DND-41 (cell line): ENCODE data around the gene NPHP4.

Experiments
- ATAC-seq: fragments of 200-7000 bp; cut with Tn5 transposase; 3 replicates; pipeline ENCODE4 v1.9.1; 2021; ENCODE audit warnings: low read depth; ENCODE audit not compliant: insufficient read depth
- DNase-seq: peaks from one replicate; pipeline ENCODE4 v3.0.0-alpha.2; 2020
- H2AFZ ChIP-seq: 2 replicates; pipeline ENCODE4 v1.6.0; 2012; ENCODE audit warnings: low read depth, low read length
- H3K27ac ChIP-seq: 2 replicates; pipeline ENCODE4 v1.5.1; 2012; ENCODE audit warnings: low read length, inconsistent platforms
- H3K27me3 ChIP-seq: fragments of 200-600 bp; sonication (generic); 2 replicates; pipeline ENCODE4 v1.6.0; 2012; ENCODE audit warnings: low read length, mild to moderate bottlenecking, inconsistent platforms; ENCODE audit not compliant: insufficient read depth, poor library complexity
- H3K36me3 ChIP-seq: 2 replicates; pipeline ENCODE4 v1.5.1; 2012; ENCODE audit warnings: low read length, inconsistent platforms; ENCODE audit not compliant: insufficient read depth
- H3K4me1 ChIP-seq: 2 replicates; pipeline ENCODE4 v1.5.1; 2012; ENCODE audit warnings: mild to moderate bottlenecking, low read length; ENCODE audit not compliant: insufficient read depth
- H3K4me2 ChIP-seq: 2 replicates; pipeline ENCODE4 v1.6.0; 2012; ENCODE audit warnings: mild to moderate bottlenecking, moderate library complexity, low read length, inconsistent platforms; ENCODE audit not compliant: insufficient read depth
- H3K4me3 ChIP-seq, 2 experiments: fragments of 200-600 bp in 1 of 2; shearing (Covaris generic) in 1 of 2; 2 replicates each; pipeline ENCODE4 v1.5.1; 2012 to 2016; ENCODE audit warnings: inconsistent platforms in 2 of 2, low read length in 2 of 2, mild to moderate bottlenecking in 2 of 2, low read depth in 1 of 2, moderate library complexity in 1 of 2
- H3K79me2 ChIP-seq: 2 replicates; pipeline ENCODE4 v1.6.0; 2012; ENCODE audit warnings: low read length, inconsistent platforms; ENCODE audit not compliant: insufficient read depth
- H3K9ac ChIP-seq: 2 replicates; pipeline ENCODE4 v1.6.0; 2012; ENCODE audit warnings: low read depth, mild to moderate bottlenecking, inconsistent platforms, low read length, moderate library complexity
- H3K9me3 ChIP-seq: 2 replicates; pipeline ENCODE4 v1.5.1; 2012; ENCODE audit warnings: low read length, moderate library complexity, mild to moderate bottlenecking, inconsistent platforms; ENCODE audit not compliant: insufficient read depth, severe bottlenecking
- H4K20me1 ChIP-seq: 2 replicates; pipeline ENCODE4 v1.6.0; 2012; ENCODE audit warnings: low read length; ENCODE audit not compliant: insufficient read depth
- EZH2 ChIP-seq: IDR thresholded peaks from 3 replicates; pipeline ENCODE4 v1.6.1; 2012; ENCODE audit warnings: borderline replicate concordance, low read depth, mild to moderate bottlenecking, moderate library complexity, low read length, inconsistent platforms; ENCODE audit not compliant: severe bottlenecking
- TF ChIP-seq, protein P1 (sequence below): IDR thresholded peaks from 2 replicates; pipeline ENCODE4 v1.5.1; 2012; ENCODE audit warnings: borderline replicate concordance, low read length, moderate library complexity, mild to moderate bottlenecking; ENCODE audit not compliant: poor library complexity, severe bottlenecking; ENCODE audit errors: extremely low read depth

NPHP4 gene

GRCh38 chr1:6026095-6026809, 34.0 kb upstream of the NPHP4 start:
- no peaks in the 10 kb centered on the region for H3K9me3 ChIP-seq
- peaks cover 36% of the 10 kb centered on the region for H3K79me2 ChIP-seq
- no peaks in the 10 kb centered on the region for H3K27me3 ChIP-seq
- ATAC-seq, result peak; percentile 88
- no peak overlapping the region for H2AFZ ChIP-seq
- peaks cover 23% of the 10 kb centered on the region; the same call in 1 of the 2 replicates for H3K36me3 ChIP-seq
- no peak for TF ChIP-seq EZH2
- TF ChIP-seq, protein P1, sequence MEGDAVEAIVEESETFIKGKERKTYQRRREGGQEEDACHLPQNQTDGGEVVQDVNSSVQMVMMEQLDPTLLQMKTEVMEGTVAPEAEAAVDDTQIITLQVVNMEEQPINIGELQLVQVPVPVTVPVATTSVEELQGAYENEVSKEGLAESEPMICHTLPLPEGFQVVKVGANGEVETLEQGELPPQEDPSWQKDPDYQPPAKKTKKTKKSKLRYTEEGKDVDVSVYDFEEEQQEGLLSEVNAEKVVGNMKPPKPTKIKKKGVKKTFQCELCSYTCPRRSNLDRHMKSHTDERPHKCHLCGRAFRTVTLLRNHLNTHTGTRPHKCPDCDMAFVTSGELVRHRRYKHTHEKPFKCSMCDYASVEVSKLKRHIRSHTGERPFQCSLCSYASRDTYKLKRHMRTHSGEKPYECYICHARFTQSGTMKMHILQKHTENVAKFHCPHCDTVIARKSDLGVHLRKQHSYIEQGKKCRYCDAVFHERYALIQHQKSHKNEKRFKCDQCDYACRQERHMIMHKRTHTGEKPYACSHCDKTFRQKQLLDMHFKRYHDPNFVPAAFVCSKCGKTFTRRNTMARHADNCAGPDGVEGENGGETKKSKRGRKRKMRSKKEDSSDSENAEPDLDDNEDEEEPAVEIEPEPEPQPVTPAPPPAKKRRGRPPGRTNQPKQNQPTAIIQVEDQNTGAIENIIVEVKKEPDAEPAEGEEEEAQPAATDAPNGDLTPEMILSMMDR, result no peak
- peak; percentile 93 for DNase-seq
- peaks cover 57% of the 10 kb centered on the region for H4K20me1 ChIP-seq
- H3K4me2 ChIP-seq, result peak overlapping the region; percentile 71
- H3K9ac ChIP-seq, result peak overlapping the region; percentile 54
- H3K4me1 ChIP-seq, result peaks cover 52% of the 10 kb centered on the region
- peak overlapping the region; percentile 81 for H3K27ac ChIP-seq
- peak overlapping the region; percentile 20 to 62; a peak in 3 of 4 replicates for H3K4me3 ChIP-seq

GRCh38 chr1:6025269-6026094, 33.3 kb upstream of the NPHP4 start:
- peaks cover 28% of the 10 kb centered on the region for H3K79me2 ChIP-seq
- H3K27ac ChIP-seq, result no peak overlapping the region
- no peak overlapping the region for H2AFZ ChIP-seq
- DNase-seq (no peak), ATAC-seq (no peak)
- TF ChIP-seq, protein P1, result no peak
- TF ChIP-seq EZH2, result no peak
- no peaks in the 10 kb centered on the region for H3K27me3 ChIP-seq
- peaks cover 52% of the 10 kb centered on the region for H3K4me1 ChIP-seq
- peaks cover 50% of the 10 kb centered on the region for H4K20me1 ChIP-seq
- peaks cover 17% of the 10 kb centered on the region; the same call in 1 of the 2 replicates for H3K36me3 ChIP-seq
- peak overlapping the region; percentile 71 for H3K4me2 ChIP-seq
- H3K9me3 ChIP-seq, result no peaks in the 10 kb centered on the region
- H3K4me3 ChIP-seq, result peak overlapping the region in 1 of 2 experiments; percentile 62; a peak in 2 of 4 replicates
- H3K9ac ChIP-seq, result no peak overlapping the region; the same call in 1 of the 2 replicates

- ATAC-seq (no peak), DNase-seq (no peak)
- Histone ChIP-seq H3K79me2 (peaks cover 17% of the 10 kb centered on the region), H3K4me3 (no peak overlapping the region), H3K4me1 (peaks cover 41% of the 10 kb centered on the region), H4K20me1 (peaks cover 42% of the 10 kb centered on the region), H3K4me2 (no peak overlapping the region), H3K9me3 (no peaks in the 10 kb centered on the region), H3K9ac (no peak overlapping the region), H3K27ac (no peak overlapping the region), H3K27me3 (no peaks in the 10 kb centered on the region), H2AFZ (no peak overlapping the region), H3K36me3 (peaks cover 8% of the 10 kb centered on the region; the same call in 1 of the 2 replicates)
- TF ChIP-seq, protein P1, result no peak
- TF ChIP-seq EZH2, result no peak
Observed at GRCh38 chr1:6024376-6024775, 32.2 kb upstream of the NPHP4 start.
